Breast epithelium (tissue), 3 donors: ENCODE data around the gene GAST.

Source experiments
- POLR2A ChIP-seq: fragments of 450-650 bp; IDR thresholded peaks from one replicate; pipeline ENCODE4 v1.6.1; 2016; ENCODE audit warnings: antibody characterized with exemption, mild to moderate bottlenecking, moderate library complexity
- POLR2AphosphoS5 ChIP-seq, 3 donors: sonication (generic); formaldehyde crosslinking; IDR thresholded peaks; one replicate each; pipeline ENCODE4 v1.6.1; 2017; ENCODE audit warnings: antibody characterized with exemption in 3 of 3
- TF ChIP-seq, protein P1 (sequence below), 3 donors: fragments of 450-650 bp; IDR thresholded peaks; one replicate each; pipeline ENCODE4 v1.5.1; 2016 to 2017; ENCODE audit warnings: antibody characterized with exemption in 3 of 3, mild to moderate bottlenecking in 3 of 3, moderate library complexity in 3 of 3

DNA sequence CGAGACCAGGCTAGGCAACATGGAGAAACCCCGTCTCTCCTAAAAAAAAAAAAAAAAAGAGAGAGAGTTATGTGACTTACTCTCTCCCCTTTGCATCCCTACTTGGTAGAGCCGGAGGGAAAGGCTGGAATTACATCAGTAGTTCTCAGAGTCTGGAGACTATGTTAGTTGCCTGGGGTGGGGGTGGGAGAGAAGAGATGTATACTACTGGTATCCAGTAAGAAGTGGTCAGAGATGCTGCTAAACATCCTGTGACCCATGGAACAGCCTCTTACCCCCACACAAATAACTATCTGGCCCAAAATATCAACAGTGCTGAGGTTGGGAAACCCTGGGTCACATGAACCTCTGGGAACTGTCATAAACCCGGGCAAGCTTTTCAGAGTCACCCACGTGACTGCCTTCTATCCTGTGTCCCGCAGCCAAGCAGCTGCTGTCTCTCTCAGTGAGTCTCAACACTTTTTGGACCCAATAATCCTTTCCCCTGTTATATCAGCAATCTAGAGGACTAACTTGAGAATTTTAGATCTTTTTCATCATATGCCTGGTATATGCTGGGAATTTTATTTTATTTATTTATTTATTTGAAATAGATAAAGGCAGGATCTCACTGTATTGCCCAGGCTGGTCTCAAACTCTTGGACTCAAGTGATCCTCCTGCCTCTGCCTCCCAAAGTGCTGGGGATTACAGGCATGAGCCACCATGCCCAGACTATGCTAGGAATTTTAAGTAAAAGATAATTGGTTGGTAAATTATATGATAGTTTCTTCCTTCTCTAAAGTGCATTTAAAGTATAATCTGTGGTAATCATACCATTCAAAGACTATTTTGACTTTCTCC is 14.8 kb upstream of the GAST start:
- TF ChIP-seq, protein P1, sequence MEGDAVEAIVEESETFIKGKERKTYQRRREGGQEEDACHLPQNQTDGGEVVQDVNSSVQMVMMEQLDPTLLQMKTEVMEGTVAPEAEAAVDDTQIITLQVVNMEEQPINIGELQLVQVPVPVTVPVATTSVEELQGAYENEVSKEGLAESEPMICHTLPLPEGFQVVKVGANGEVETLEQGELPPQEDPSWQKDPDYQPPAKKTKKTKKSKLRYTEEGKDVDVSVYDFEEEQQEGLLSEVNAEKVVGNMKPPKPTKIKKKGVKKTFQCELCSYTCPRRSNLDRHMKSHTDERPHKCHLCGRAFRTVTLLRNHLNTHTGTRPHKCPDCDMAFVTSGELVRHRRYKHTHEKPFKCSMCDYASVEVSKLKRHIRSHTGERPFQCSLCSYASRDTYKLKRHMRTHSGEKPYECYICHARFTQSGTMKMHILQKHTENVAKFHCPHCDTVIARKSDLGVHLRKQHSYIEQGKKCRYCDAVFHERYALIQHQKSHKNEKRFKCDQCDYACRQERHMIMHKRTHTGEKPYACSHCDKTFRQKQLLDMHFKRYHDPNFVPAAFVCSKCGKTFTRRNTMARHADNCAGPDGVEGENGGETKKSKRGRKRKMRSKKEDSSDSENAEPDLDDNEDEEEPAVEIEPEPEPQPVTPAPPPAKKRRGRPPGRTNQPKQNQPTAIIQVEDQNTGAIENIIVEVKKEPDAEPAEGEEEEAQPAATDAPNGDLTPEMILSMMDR (IDR thresholded peaks at IDR 0.05): no peak
- no peak for TF ChIP-seq POLR2A
- peak in 2 of 3 donors; percentile 56 to 59 for TF ChIP-seq POLR2AphosphoS5 (IDR thresholded peaks at IDR 0.05)
